GM19328 (cell line): ENCODE data around the gene TEX53.

ENCODE experiments used
- ATAC-seq: cut with Tn5 transposase; IDR thresholded peaks from one replicate; pipeline ENCODE4 v1.9.1; 2021; ENCODE audit warnings: mild to moderate bottlenecking, moderate library complexity; ENCODE audit not compliant: unreplicated experiment

The TEX53 gene

GRCh38 chr9:114680259-114681001 lies 22.8 kb upstream of the TEX53 start:
- ATAC-seq, result no peak

DNA sequence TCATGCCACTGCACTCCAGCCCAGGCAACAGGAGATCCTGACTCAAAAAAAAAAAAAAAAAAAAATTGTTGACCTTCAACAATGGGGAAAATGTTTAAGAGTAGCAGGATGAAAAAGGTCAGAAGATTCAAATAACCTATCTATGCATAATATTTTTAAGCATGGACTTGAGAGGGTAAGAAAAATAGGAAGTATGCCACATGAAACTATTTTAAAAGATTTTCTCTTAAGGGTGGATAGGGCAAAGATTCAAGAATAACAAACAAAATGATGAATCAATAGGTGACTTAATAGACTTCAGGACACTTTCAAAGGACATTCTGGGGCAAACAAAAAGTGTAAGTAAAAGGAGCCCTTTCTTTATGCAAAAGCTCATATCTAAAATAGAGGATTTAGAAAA lies 21.2 kb upstream of the TEX53 start:
- ATAC-seq, result no peak

DNA sequence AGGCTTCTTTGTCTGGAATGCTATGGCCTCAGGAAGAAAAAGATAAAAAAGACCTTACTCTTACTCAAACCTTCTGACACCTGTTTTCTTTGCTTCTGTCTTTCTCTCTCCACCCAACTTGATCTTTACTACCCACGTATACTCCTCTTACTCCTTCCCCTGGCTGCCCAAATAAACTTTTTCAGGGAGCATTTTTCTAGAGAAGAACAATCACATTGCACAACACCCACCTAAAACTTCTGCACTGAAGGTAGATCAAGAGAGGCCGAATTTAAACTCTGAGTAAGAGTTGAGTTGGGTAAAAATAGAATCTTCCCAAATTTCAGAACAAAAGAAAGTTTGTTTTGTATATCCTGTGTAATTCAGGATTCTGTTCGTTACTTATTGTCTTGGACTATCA lies 20.5 kb upstream of the TEX53 start:
- no peak for ATAC-seq

DNA sequence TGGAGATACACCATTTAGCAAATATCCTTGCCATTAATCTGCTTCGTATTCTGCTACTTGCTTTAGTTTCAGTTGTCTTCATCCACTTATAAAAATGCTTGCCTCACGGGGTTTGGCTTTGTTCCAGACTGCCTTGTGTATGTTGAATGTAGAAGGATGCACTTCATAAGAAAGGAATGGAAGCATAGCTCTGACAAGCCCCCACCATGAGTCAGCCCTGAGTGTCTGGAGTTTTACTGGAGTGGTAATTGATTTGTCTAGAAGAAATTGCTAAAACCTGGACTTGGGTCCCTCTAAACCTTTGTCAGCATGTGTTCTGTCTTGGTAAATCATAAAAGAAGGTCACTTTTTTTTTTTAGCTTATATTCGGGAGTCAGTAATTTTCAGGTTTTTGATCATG lies 19.8 kb upstream of the TEX53 start:
- no peak for ATAC-seq

DNA sequence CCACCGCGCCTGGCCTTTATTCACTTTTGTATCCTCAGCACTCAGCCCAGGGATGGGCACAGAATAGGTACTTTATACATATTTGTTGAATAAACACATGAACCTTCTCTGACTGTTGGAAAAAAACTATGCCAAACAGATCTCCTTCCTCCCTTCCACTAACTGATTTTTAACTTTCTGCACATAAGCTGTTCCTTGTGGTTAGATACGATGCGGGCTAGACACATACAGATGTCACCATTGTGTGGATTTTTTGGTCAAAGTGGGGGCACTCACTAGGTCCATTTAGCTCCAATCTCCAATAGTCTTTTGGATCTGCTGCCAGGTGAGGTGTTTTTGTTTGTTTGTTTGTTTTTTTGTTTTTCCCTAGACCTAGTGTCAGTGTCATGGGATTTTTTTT lies 19.3 kb upstream of the TEX53 start:
- ATAC-seq, result no peak

GRCh38 chr9:114674798-114675540 lies 17.4 kb upstream of the TEX53 start:
- no peak for ATAC-seq

GRCh38 chr9:114674076-114674797 lies 16.6 kb upstream of the TEX53 start:
- no peak for ATAC-seq

- no peak for ATAC-seq
These were observed 14.0 kb upstream of the TEX53 start for GRCh38 chr9:114671605-114672004.

DNA sequence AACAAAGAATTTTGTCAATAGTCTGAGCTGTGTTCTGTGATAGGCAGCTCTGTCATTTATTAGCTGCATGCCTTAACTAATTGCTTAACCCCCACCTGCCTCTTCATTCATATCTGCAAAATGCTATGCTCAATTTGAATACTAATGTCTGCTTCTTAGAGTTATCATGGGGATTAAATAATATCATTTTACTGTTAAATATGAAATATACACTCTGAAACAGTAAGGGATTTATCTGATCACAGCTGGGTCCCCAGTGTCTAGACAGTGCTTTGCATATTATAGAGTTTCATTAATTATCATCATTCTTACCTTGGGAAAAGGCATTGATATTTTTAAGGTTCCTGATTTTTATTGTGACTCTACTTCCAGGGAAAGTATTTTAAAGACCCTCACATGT lies 12.4 kb upstream of the TEX53 start:
- ATAC-seq, result no peak

GRCh38 chr9:114668146-114668545 lies 10.5 kb upstream of the TEX53 start:
- no peak for ATAC-seq

GRCh38 chr9:114666851-114667250 lies 9.2 kb upstream of the TEX53 start:
- no peak for ATAC-seq

- ATAC-seq, result no peak
These were observed 8.8 kb upstream of the TEX53 start for GRCh38 chr9:114666401-114666800.

DNA sequence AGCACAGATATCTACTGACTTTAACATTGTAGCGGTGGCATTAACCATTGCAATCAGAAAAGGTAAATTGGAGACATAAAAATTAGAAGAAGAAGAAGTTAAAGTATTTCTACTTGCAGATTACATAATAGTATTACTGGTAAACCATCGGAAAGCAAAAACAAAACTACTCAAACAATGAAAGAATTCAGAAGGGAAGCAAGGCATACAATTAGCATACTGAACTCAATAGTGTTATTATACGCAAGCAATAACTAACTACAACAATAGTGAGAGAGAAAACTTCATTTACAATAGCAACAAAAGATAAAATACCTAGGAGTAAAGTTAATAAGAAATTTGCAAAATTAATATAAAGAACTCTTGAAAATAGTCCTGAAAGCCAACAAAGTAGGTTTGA lies 6.6 kb upstream of the TEX53 start:
- no peak for ATAC-seq

DNA sequence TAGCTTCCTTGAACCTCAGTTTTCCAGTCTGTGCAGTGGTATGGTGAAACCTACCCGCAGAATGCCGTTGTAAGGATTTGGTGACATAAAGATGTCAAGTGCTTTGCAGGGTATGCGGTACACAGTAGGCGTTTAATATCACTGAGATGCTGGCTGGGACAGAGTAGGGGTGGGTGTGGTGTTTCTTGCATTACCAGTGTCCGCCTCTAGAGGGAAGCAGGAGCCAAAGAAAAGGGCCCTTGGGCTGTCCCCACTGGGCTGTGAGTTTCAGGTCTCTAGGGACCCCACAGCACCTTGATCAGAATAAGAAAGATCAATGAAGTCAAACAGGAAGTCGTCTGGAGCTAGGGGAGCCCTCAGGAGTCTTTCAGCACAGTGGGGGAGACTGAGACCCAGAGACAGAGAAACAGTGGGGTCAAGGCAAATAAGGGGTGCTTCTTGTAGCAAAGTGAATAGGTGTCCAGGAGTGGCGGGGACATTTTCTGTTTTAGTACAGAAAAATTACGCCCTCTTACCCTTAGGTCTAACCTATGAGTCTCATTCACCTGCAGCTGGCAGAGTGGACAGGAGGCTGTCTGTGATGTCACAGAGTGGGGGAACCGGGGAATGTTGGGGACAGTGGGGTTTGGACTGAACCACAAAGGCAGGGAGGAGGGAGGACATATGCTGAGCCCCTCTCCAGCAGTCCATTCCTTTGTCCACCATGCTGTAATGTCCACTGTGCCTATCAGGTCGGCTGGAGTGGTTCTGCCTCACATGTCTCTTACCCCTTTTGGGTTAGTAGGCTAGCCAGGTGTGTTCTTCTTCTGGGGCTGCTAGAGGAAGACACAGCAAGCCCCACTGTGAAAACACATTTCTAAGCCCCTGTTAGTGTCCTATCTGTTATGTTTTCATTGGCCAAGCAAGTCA lies 4.7 kb upstream of the TEX53 start:
- no peak for ATAC-seq

DNA sequence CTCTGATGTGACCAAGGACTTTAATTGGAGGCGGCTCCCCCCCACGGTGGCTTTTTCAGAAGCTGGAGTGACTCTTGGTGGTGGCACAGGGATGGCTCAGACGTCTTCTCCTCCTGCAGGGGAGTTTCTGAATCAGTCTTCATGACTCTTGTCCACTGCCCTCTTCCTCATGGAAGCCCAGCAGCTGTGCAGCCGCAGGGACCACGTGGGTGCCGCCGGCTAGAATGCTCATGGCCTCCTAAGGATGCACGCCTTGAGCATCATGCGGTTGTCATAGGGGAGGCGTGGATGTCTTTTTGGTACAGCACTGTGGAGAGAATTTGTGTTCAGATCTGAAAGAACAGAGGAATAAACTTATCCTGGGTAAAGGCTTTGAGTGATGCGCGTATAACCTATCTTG lies 1.3 kb downstream of the TEX53 start:
- no peak for ATAC-seq

DNA sequence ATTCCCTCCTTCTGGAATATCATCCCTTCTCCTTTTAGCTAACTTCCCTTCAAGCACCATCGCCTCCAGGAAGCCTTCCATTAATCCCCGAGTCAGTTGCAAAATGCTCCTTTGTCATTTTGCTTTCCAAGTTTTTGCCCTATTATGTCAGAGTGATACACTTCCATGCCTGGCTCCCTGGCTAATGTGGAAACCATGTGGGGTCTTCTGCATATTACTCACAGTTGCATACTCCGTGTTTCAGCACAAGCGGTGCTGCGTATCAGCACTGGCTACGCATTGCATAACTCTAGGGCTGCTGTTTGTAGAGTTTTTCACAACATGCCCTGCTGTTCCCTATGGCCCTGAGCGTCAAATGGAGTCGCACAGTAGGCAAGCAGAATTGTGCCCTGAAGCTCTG lies 1.9 kb downstream of the TEX53 start:
- ATAC-seq, result no peak

DNA sequence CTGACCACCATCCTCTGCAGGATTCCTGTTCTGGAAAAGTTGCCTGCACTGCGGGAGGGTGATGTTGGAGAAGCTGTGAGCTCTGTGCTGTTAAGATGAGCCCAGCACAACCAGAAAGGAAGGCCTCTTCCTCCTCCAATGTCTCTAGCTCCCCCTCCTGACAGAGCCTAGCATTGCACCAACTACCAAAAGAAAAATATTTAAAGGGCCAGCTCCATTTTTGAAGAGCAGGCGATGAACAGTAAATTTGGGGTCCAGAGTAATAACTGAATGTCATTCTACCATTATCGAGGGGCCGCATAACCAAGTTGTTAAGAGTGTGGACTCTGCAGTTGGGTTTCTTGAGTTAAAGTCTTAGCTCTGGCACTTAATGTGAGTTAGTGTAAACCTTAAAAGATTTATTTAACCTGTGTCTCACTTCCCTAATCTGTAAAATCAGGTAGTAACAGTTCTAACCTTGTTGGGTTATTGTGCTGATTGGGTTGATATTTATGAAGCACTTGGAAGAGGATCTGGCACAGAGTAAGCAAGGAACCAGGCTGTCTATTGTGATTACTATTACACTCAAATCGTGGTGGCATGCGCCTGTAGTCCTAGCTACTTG lies 3.9 kb downstream of the TEX53 start:
- ATAC-seq, result no peak

- ATAC-seq, result no peak
These were observed 4.6 kb downstream of the TEX53 start for GRCh38 chr9:114652776-114653555.

- no peak for ATAC-seq
These were observed 13.7 kb downstream of the TEX53 start for GRCh38 chr9:114643896-114644295.

- ATAC-seq, result no peak
These were observed 14.6 kb downstream of the TEX53 start for GRCh38 chr9:114643001-114643400.
